Skin of body (tissue), 2 donors: ENCODE data around the gene FBXL19. TPM values are rescaled to one million over a fixed set of nuclear protein-coding genes. Genes with fewer than 3 reads are reported as not detected.
A peak's percentile ranks its signal among the peaks of the same experiment; 100 is the strongest.

Experiments used
- DNase-seq: peaks from one replicate; lab custom pipeline; 2025; lab: John Stamatoyannopoulos, UW
- total RNA-seq: library from RNA; depleted of rRNA; stranded (reverse); fragments of >200 nt; gene quantifications from one replicate; pipeline ENCODE4 v1.2.3, GENCODE V29; 2014

The FBXL19 gene
- total RNA-seq, 1 donor from 2014 or later, result 9.8 TPM

GRCh38 chr16:30942426-30942806 is 19.0 kb downstream of the FBXL19 start:
- DNase-seq, result no peak

- no peak for DNase-seq
These were observed 21.0 kb downstream of the FBXL19 start for GRCh38 chr16:30944352-30944751.

- no peak for DNase-seq
These were observed 23.5 kb downstream of the FBXL19 start for GRCh38 chr16:30946671-30947540.

- DNase-seq, result no peak
These were observed 24.1 kb downstream of the FBXL19 start for GRCh38 chr16:30947541-30947858.

- DNase-seq, result peak; percentile 96
These were observed 24.7 kb downstream of the FBXL19 start for GRCh38 chr16:30947859-30948666.

GRCh38 chr16:30948667-30949649 is 25.6 kb downstream of the FBXL19 start, which contains the start of gene ORAI3:
ORAI3 (plus strand) TSS chr16:30949068; CDS start chr16:30949290, 222 bp downstream.
- DNase-seq, result peak; percentile 45

- DNase-seq, result peak; percentile 60
These were observed 26.5 kb downstream of the FBXL19 start for GRCh38 chr16:30949650-30950515.

- DNase-seq, result no peak
These were observed 27.2 kb downstream of the FBXL19 start for GRCh38 chr16:30950516-30951065.

GRCh38 chr16:30951193-30951592 is 27.8 kb downstream of the FBXL19 start:
- DNase-seq, result no peak

- DNase-seq, result peak; percentile 38
These were observed 28.4 kb downstream of the FBXL19 start for GRCh38 chr16:30951750-30952149.

GRCh38 chr16:30953111-30953510 is 29.7 kb downstream of the FBXL19 start:
- DNase-seq, result no peak

- no peak for DNase-seq
These were observed 30.2 kb downstream of the FBXL19 start for GRCh38 chr16:30953511-30954124.

- no peak for DNase-seq
These were observed 31.6 kb downstream of the FBXL19 start for GRCh38 chr16:30954993-30955392.

- peak; percentile 76 for DNase-seq
These were observed 33.5 kb downstream of the FBXL19 start for GRCh38 chr16:30956601-30957455.

- DNase-seq, result peak; percentile 97
These were observed 34.2 kb downstream of the FBXL19 start, which contains the start of gene SETD1A for GRCh38 chr16:30957456-30958174. SETD1A (plus strand) TSS chr16:30957754; CDS start chr16:30958732, 978 bp downstream.

GRCh38 chr16:30958175-30959079 is 35.1 kb downstream of the FBXL19 start:
- DNase-seq, result no peak

- DNase-seq, result no peak
These were observed 38.0 kb downstream of the FBXL19 start for GRCh38 chr16:30961384-30961783.
